SKM-1 treated with dmso at 0.1 percent for 144 hours (cell line): Measurements from ENCODE around the gene MBD4.
"Not testable (repeated sequence)": the region's sequence is repeated elsewhere in the genome, so short reads cannot be mapped to it uniquely, and the experiment has no call there.

Source experiments
- DNase-seq: peaks from one replicate; lab custom pipeline; 2025; ENCODE audit not compliant: unreplicated experiment; lab: John Stamatoyannopoulos, UW

MBD4 gene

DNA sequence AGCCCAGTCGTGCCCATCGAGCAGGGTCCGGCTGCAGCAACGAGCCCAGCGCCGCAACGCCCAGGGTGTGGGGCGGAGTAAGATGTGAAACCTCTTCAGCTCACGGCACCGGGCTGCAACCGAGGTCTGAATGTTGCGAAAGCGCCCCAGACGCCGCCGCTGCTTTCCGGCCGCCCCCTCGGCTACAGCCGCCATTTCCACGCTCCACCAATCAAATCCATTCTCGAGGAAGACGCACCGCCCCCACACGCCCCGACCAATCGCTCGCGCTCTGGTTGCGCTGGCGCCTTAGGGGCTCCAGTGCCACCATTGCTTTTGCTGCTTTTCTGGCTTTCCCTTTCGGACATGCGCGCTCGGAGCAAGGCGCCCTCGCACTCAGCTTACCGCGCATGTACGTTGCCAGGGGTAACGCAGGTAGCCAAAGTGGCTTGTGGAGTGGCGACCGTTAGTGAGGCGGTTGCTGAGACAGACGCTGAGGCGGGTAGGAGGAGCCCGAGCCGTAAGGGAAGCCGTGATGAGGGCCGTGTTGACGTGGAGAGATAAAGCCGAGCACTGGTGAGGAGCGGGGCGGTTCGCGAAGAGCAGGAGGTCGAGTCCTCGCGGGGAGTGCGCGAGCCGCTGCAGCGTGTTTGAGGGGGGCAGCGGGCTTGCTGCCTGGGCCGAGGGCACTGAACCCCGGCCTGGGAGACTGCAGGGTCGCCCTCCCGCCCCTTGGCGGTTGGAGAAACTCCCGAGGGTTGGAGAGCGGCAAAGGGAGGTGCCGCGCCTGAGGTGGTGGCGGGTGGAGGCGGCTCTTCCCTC lies at the start of gene MBD4, which contains the start of gene IFT122:
TSS of gene MBD4 (minus strand) at position 132 of the 801 bp plus-strand sequence. CDS start at position 17, 115 bp downstream.
TSS of gene IFT122 (plus strand) at position 408 of the 801 bp plus-strand sequence. CDS start at position 515, 107 bp downstream.
- peak; percentile 99 for DNase-seq

DNA sequence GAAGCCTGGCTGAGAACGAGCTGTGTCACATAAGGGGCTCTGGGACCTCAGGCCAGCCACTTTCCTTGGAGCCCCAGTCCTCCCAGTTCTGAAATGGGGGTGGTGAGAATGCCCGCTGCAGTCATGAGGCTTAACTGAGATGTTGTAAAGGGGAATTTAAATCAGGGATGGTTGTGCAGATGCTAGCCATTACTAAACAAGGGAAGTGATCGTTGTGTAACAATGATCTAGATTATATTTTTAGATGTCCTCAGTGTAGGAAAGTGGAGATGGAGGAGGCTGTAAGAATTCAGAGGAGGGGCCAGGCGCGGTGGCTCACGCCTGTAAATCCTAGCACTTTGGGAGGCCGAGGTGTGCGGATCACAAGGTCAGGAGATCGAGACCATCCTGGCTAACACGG lies 49.5 kb upstream of the MBD4 start:
- not testable (repeated sequence) for DNase-seq

DNA sequence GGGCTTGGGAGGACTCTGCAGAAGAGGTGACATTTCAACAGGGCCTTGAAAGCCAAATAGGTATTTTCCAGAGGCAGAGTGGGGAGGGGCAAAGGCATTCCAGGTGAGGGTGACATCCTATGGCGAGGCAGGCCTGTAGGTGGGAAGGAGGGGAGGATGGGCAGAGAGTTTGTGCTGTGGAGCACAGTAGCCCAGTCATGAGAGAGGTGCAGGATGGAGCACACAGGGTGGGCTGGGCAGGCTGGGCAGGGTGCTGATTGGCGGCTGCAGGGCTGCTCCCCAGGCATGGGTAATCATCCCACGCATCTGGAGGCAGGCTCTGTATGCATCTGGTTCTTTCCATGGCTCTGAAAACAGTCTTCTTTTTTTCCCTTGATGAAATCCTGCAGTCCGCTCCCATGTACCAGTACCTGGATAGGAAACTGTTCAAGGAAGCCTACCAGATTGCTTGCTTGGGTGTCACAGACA lies 48.2 kb upstream of the MBD4 start:
- DNase-seq = not testable (repeated sequence)

DNA sequence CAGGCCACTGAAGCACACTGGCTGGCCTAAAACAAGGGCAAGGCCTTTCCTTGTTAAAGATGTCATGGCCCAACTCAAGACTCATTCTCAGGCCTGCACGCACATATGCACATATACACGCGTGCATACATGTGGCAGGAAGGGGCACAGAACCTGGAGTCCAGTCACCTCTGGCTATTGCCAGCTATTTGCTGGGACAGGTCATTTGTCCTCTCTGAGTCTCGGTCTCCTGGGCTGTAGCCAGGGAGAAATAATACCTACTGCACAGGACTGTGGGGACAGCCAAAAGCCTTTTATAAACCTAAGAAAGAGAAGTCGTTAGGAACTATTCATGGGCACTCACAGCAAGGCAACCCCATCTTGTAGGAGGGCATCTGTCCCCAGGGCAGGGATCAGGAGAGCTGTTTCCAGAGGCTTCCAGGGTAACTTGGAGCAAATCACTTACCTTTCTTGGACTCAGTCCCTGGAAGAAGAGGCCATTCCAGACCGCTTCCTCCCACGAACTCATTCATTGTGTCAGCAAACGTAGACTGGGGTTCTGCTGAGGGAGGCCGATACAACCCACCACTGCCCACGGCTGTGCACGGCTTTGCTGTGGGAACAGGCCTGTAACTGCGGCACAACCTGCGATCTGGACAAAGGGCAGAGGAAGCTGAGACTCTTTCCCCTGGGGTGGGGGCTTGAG lies 47.6 kb upstream of the MBD4 start:
- no peak for DNase-seq

DNA sequence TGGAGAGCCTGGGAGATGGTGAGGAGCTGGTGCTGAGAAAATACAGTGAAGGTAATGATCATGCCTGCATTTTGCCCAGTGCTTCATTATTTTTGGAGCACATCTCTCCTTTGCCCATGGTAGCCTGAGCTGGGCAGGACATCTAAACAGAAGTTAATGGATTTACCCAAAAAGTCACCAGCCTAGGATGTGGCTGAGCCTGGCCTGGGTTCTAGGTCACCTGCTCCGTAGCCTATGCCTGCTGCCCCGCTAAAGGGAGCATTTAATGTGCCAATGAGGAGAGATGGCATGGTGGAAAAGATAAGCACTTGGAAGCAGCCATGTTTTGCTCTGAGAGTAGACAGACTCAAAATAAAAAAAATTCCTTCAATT lies 46.9 kb upstream of the MBD4 start:
- DNase-seq = no peak

DNA sequence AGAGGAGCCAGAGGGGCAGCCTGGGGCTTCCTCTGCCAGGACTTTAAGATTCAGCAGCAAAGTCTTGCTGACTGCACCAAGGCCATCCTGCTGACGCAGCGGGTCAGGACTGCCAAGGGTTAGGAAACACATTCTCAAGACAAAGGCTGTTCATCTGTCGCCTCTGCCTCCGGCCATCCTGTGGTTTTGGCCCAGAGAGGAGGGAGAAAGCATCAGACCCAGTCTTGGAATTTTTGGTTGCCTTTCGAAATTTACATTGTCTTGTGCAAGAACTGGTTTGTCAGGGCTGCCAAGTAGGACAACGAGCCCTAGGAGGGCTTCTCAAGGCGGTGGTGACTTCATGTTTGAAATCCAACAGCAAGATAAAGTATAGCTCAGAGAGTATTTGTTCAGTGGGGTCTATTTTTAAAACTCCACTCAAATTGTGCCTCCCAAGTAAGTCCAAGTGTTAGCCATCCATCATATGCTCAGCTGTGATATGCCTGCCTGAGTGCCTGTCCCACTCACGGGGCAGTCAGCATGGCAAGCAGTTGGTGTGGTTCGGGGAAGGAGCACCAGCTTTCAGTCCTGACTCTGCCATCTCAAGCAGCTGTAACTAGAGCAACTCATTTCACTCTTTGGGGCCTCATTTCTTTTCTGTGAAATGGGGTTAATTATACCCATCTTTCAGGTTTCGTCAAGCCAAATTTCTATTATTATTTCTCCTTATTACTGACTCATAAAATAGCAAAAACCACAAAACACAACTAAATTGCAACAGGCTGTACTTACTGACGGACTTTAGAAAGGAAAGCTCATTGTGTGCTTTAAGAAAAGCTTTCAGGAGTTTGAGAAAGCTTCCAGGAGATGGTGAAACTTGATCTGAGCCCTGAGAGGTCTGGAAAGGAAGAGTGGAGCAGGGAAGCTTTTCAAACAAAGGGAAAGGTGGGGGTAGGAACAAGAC lies 46.2 kb upstream of the MBD4 start:
- DNase-seq = no peak

DNA sequence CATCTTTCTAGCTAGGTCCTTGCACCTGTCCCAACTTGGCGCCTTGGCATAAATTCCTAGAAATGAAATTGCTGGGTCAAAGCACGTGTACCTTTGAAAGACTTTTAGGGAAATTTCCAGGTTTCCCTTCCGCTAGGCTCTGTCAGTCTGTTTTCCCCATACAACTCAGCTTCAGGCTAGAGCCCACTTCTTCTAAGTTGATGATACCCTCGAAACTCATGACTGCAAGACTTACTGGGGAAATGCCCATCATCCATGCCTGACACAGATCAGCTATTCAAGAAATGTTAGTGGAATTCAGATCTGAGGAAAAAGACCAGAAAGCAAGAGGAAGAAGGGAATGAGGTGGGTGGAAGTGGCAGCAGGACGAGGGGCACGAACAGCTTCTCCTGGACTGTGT lies 45.4 kb upstream of the MBD4 start:
- DNase-seq = not testable (repeated sequence)

DNA sequence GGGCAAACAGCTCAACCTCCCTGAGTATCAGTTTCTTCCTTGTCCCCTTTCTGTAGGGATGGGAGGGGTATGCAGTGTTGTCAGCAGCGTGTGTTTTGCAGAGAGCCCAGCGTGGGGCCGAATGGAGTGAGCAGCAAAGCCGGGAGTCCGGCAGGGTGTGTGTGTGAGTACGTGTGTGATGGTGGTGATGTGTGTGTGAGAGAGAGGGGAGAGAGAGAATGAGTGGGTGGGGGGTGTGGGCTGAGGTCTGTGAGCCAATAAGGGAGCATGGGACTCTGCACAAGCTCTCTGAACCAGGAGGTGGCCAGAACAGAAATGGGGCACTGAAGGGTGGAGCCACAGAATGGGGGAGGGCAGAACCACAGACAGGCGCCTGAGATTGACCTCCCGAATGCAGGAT lies 44.1 kb upstream of the MBD4 start:
- DNase-seq = no peak

DNA sequence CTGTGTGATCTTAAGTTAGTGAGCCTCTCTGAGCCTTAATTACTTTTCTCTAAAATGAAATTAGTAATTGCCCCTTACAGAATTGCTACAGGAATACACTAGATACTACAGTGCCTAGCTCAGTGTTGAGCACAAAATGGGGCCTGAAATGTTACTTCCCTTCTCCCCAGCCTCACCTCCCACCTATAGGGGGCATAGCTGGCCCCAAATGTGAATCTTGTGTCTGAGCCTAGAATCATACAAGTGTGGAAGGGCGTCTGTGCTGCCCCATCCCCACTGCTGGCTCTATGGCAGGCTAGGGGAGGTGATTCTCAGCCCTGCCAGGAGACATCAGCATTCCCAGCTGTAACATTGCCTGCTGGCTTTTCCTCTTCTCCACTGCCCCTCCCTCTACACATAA lies 43.0 kb upstream of the MBD4 start:
- no peak for DNase-seq

DNA sequence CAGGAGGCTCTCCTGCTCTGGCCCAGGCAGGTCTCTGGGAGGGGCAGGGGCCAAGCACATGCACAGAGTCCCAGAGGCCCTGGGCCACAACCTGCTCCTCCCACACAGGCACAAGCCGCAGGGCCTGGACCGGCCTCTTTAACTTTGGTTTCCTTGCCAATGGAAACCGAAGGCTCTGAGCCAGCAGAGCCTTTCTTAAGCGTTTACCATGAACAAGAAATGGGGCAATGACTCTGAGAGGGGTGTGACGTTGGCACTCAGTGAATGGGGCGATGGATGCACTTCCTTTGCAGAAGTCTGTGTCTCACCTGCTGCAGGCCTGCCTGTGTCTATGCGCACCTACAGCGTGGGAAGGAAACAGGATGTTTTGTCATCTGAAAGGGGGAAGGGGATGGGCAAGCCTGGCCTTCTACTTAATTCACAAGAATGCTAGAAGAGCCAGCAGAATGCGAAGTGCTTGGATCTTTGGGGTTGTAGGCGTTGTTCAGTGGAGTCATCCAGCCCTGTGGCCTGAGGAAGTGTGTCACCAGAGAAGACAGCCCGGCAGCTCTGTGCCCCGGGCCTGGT lies 42.1 kb upstream of the MBD4 start:
- DNase-seq = no peak

DNA sequence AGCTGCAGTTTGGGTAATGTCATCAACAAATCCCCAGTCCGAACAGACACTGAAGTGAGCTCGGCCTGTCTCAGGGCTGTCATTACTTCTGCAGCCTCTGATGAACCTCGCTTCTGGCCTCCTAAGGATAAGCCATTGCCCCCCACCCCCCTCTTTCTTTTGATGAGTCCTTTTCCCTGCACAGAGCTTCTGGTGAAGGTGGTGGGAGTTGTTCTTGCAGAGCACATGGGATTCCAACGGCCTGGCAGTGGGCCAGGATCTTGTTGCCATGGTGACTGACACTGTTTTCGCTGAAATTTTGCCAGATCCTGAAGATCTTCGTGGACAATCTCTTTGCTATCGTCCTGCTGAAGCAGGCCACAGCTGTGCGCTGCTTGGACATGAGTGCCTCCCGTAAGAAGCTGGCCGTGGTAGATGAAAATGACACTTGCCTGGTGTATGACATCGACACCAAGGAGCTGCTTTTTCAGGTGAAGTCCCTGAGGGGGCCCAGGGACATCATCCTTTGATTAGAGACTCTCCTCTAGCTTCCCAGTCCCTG lies 41.5 kb upstream of the MBD4 start:
- DNase-seq = not testable (repeated sequence)

DNA sequence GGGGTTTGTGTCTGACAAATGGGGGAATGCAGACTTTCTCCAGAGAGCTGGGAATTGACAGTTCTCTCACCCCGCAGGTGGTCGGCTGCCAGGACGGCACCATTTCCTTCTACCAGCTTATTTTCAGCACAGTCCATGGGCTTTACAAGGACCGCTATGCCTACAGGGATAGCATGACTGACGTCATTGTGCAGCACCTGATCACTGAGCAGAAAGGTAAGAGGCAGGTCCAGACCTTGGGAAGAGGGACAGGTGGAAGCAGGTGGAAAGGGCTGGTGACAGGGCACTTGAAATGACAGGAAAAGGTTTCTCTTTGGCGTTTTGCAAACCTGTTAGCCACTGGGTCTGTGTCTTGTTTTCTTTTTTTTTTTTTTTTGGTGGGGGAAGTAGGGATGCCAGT lies 36.8 kb upstream of the MBD4 start:
- no peak for DNase-seq

DNA sequence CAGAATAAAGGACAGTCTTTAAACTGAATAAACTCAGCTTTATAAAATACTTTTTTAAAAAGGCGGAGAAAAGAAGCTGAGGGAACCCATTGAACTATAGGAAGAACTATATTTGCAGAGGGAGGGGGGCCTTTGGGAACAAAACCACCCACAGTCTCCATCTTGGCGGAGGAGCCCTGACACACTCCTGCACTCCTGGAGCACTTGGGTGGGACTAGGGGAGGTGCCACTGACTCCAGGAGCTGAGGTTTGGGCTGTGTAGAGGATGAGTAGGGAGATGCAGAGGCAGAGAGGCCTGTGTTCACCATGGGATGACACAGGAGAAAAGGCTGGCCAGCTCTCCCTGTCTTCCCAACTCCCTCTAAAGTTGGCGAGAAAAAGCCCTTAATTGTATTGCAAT lies 36.1 kb upstream of the MBD4 start:
- no peak for DNase-seq

DNA sequence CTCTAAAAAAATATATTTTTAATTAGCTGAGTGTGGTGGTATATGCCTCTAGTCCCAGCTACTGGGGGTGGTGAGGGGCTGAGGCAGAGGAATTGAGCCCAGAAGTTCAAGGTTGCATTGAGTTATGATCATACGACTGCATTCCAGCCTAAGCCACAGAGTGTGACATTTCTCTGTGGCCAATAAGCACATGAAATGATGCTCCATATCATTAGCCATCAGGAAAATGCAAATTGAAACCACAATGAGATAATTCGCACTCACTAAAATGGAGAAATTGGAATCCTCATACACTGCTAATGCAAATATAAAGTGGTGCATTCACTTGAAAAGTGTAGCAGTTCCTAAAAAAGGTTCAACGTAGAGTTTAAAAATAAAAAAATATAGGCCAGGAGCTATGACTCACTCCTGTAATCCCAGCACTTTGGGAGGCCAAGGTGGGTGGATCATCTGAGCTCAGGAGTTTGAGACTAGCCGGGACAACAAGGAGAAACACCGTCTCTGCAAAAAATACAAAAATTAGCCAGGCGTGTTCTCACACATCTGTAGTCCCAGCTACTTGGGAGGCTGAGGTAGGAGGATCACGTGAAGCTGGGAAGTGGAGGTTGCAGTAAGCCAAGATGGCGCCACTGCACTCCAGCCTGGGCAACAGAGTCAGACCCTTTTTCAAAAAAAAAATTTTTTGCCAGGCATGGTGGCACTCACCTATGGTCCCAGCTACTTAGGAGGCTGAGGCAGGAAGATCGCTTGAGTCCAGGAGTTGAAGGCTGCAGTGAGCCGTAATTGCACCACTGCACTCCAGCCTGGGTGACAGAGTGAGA lies 35.4 kb upstream of the MBD4 start:
- no peak for DNase-seq

DNA sequence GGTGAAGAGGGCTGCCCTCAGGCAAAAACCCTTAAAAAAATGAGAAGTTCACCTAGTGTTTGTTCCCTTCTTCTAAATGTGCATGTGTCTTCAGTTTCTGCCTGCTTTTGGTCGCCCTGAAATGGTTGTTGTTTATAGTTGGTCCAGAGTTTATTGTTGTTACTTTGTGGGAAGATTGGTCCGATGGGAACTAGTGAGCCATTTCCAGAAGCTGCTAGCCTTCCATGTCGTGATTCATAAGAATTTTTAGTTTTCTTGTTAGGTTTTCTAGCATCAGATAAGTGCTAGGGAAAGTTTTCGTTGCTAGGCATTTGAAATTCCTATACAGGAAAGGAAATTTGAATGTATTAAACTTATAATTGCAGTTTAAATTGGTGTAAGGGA lies 34.0 kb upstream of the MBD4 start:
- DNase-seq = no peak

DNA sequence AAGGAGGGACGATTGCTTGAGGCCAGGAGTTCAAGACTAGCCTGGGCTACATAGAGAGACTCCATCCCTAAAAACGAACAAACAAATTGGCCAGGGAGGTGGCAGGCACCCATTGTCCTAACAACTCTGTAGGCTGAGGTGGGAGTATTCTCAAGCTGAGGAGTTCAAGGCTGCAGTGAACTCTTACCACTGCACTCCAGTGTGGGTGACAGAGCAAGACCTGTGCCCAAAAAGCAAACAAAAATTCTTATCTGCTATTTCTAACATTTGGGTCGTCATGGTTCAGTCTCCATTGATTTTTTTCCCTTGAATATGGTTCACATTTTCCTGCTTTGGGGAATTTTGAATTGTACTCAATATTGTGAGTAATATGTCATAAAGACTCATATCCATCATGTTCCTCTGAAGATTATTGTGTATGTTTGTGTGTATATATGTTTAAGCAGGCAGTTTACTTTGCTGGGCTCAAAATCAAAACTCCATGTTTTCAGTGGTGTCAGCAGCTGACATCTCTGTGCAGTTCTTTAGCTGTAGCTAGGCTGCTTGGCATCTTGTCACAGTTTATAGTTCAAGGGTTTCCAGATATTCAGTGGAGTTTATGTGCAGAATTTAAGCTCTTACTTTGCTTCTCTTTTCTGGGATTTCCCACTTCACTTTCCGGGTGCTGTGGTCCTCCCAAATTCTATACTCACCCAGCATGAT lies 33.5 kb upstream of the MBD4 start:
- DNase-seq = no peak

DNA sequence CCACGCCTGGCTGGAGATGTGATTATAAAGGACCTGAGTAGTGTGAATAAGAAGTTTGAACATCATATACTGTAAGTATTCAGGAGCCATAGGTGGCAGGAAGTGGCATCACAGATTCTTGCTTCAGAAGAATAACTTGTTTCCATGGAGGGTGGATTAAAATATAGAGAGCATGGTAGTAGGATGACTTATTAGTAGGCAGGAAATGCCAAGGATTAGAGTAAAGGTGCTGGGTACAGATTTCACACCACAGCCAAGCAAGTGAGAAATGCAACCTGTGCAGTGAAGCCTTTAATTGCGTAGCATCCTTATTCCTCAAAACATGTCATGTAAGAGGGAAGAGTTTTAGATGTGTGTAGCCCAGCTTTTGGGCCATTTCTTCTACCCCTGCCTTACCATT lies 31.1 kb upstream of the MBD4 start:
- no peak for DNase-seq

DNA sequence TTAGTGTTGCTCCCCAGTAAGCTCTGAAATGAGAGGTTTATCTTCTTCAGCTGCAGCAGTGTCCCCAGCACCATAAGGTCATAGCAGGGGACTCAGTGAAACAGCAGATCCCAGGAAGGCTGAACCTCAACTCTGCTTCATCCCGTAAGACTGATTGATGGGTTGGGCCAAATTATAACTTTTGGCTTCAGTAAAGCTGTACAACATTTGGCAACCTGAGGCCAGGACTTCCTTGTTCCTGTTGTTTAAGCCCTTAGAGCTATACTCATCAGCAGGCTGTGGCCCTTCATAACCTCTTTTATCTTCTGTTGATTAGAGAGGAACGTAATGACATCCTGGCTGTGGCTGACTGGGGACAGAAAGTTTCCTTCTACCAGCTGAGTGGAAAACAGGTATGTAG lies 29.3 kb upstream of the MBD4 start:
- no peak for DNase-seq

DNA sequence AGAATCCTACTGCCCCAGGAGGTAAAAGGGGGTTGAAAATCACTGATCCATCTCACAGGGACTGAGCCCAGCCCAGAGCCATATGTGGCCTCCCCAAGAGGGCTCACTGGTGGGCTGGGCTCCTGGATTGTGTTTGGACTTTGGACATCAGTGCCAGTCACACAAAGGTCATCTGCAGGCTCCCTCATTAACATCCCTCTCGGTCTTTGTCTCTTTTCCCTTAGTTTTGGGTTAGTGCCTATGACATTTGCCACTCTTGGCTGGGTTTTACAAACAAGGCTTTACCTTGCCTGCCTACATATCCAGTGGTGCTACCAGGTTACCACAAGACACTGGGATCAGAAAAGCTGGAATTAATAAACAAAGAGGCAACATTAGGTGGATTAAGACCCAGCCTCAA lies 28.2 kb upstream of the MBD4 start:
- DNase-seq = no peak
